ENCODE results near the gene C6orf62.
"Not testable (repeated sequence)": the region's sequence is repeated elsewhere in the genome, so short reads cannot be mapped to it uniquely, and the experiment has no call there.

Gene C6orf62

GRCh38 chr6:24723270-24723669 lies 4.3 kb upstream of the C6orf62 start:
- no peak for DNase-seq
- TF ChIP-seq POLR2A (IDR thresholded peaks at IDR 0.05; ENCODE audit: low read length) (no peak), GATA1 (IDR thresholded peaks at IDR 0.05; ENCODE audit: low read depth, low read length) (no peak)

GRCh38 chr6:24721461-24722215 lies 2.7 kb upstream of the C6orf62 start:
- no peak for DNase-seq
- TF ChIP-seq POLR2A (IDR thresholded peaks at IDR 0.05; ENCODE audit: low read length), result peak; percentile 66
- no peak for TF ChIP-seq GATA1 (IDR thresholded peaks at IDR 0.05; ENCODE audit: low read depth, low read length)

- no peak for TF ChIP-seq GATA1 (IDR thresholded peaks at IDR 0.05; ENCODE audit: low read depth, low read length)
- TF ChIP-seq POLR2A (IDR thresholded peaks at IDR 0.05; ENCODE audit: low read length), result peak; percentile 98
- peak; percentile 100 for DNase-seq
These were observed 1.9 kb upstream of the C6orf62 start for GRCh38 chr6:24720604-24721460.

DNA sequence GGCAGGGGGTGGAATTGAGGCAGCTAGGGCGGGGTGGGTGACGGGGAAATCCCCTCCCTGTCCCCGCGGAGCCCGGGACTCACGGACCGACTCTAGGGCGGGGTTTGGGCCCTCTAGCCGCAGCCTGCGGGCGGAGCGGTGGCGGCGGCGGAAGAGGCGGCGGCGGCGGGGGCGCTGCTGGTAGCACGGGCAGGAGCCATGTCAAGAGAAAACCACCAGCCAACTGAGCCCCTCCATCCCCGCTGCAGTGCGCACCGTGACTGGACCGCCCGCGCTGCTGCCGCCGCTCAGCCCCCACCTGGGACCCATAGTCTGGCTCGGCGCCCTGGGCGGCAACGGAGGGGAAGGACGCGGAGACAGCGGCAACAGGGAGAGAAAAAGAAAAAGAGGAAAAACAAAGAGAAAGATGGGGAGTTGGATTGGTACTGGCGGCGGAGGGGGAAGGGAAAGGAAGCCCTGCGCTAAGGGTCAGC lies 1.2 kb upstream of the C6orf62 start:
- peak; percentile 79 to 87 for DNase-seq
- TF ChIP-seq POLR2A (IDR thresholded peaks at IDR 0.05; ENCODE audit: low read length) (no peak), GATA1 (IDR thresholded peaks at IDR 0.05; ENCODE audit: low read depth, low read length) (no peak)

- TF ChIP-seq POLR2A (IDR thresholded peaks at IDR 0.05; ENCODE audit: low read length) (peak; percentile 9), GATA1 (IDR thresholded peaks at IDR 0.05; ENCODE audit: low read depth, low read length) (no peak)
- DNase-seq, result peak; percentile 32 to 47
These were observed 367 bp downstream of the C6orf62 start for GRCh38 chr6:24718449-24719124.

GRCh38 chr6:24716602-24717148 lies 2.3 kb downstream of the C6orf62 start:
- DNase-seq, result not testable (repeated sequence)

- TF ChIP-seq POLR2A (IDR thresholded peaks at IDR 0.05; ENCODE audit: low read length) (no peak), GATA1 (IDR thresholded peaks at IDR 0.05; ENCODE audit: low read depth, low read length) (no peak)
- no peak for DNase-seq
These were observed 8.2 kb downstream of the C6orf62 start for GRCh38 chr6:24710519-24711303.

GRCh38 chr6:24709014-24709711 lies 9.8 kb downstream of the C6orf62 start:
- TF ChIP-seq POLR2A (IDR thresholded peaks at IDR 0.05; ENCODE audit: low read length) (peak; percentile 38), GATA1 (IDR thresholded peaks at IDR 0.05; ENCODE audit: low read depth, low read length) (no peak)
- no peak for DNase-seq

GRCh38 chr6:24708612-24709011 lies 10.3 kb downstream of the C6orf62 start:
- no peak for TF ChIP-seq POLR2A (IDR thresholded peaks at IDR 0.05; ENCODE audit: low read length)

GRCh38 chr6:24704468-24704867 lies 14.5 kb downstream of the C6orf62 start:
- no peak for TF ChIP-seq GATA1 (IDR thresholded peaks at IDR 0.05; ENCODE audit: low read depth, low read length)
- TF ChIP-seq POLR2A (IDR thresholded peaks at IDR 0.05; ENCODE audit: low read length), result no peak
- DNase-seq, result no peak

More at GRCh38 chr6:24708612-24709011, 10.3 kb downstream of the C6orf62 start:
- DNase-seq, result no peak

DNA sequence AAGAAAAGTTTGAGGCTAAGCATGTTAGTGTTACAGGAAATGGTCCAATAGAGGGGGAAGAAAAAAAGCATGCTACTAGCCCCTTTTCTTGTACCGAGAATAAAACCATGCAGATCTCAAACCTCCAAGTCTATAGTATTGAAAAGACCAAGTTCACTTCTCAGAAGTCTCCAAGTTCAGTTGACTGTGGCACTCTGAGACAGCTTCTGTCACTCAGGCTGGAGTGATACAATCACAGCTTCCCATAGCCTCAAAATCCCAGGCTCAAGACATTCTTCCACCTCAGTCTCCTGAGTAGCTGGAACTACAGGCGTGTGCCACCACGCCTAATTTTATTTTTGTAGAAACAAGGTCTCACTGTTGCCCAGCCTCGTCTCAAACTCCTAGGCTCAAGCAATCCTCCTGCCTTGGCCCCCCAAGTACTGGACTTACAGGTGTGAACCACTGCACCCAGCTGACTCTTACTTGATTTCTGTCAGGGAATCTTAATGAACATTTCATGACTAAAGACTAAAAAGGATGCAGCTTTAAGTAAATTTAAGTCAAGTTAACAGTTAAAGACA lies 16.2 kb downstream of the C6orf62 start:
- no peak for TF ChIP-seq GATA1 (IDR thresholded peaks at IDR 0.05; ENCODE audit: low read depth, low read length)
- TF ChIP-seq POLR2A (IDR thresholded peaks at IDR 0.05; ENCODE audit: low read length), result no peak
- no peak for DNase-seq
